Measurements from ENCODE around the gene KCNQ5.
"Not testable (repeated sequence)": the region's sequence is repeated elsewhere in the genome, so short reads cannot be mapped to it uniquely, and the experiment has no call there.

Gene KCNQ5

GRCh38 chr6:72966628-72967280 is 344.9 kb downstream of the KCNQ5 start:
- FAIRE-seq, result no peak

- FAIRE-seq, result no peak
Observed at GRCh38 chr6:72967329-72967728, 345.5 kb downstream of the KCNQ5 start.

- FAIRE-seq, result no peak
Observed at GRCh38 chr6:72968704-72969103, 346.8 kb downstream of the KCNQ5 start.

- no peak for FAIRE-seq
Observed at GRCh38 chr6:72969666-72970065, 347.8 kb downstream of the KCNQ5 start.

- FAIRE-seq, result no peak
Observed at GRCh38 chr6:72972579-72972978, 350.7 kb downstream of the KCNQ5 start.

- FAIRE-seq, result no peak
Observed at GRCh38 chr6:72974276-72974675, 352.4 kb downstream of the KCNQ5 start.

GRCh38 chr6:72975352-72975752 is 353.5 kb downstream of the KCNQ5 start:
- FAIRE-seq, result no peak

GRCh38 chr6:72976484-72976883 is 354.6 kb downstream of the KCNQ5 start:
- no peak for FAIRE-seq

- no peak for FAIRE-seq
Observed at GRCh38 chr6:72977114-72977513, 355.2 kb downstream of the KCNQ5 start.

- FAIRE-seq, result not testable (repeated sequence)
Observed at GRCh38 chr6:72978808-72979207, 356.9 kb downstream of the KCNQ5 start.

GRCh38 chr6:72984189-72984831 is 362.4 kb downstream of the KCNQ5 start:
- not testable (repeated sequence) for FAIRE-seq

GRCh38 chr6:72984981-72985665 is 363.3 kb downstream of the KCNQ5 start:
- no peak for FAIRE-seq

GRCh38 chr6:72987301-72987700 is 365.4 kb downstream of the KCNQ5 start:
- FAIRE-seq, result no peak

GRCh38 chr6:72999995-73000394 is 378.1 kb downstream of the KCNQ5 start:
- FAIRE-seq, result no peak

GRCh38 chr6:73000460-73000859 is 378.6 kb downstream of the KCNQ5 start:
- no peak for FAIRE-seq

GRCh38 chr6:73002588-73002987 is 380.7 kb downstream of the KCNQ5 start:
- FAIRE-seq, result no peak

GRCh38 chr6:73003302-73003701 is 381.4 kb downstream of the KCNQ5 start:
- FAIRE-seq, result no peak

GRCh38 chr6:73004231-73004630 is 382.4 kb downstream of the KCNQ5 start:
- FAIRE-seq, result no peak

- no peak for FAIRE-seq
Observed at GRCh38 chr6:73004861-73005260, 383.0 kb downstream of the KCNQ5 start.

- FAIRE-seq, result no peak
Observed at GRCh38 chr6:73006146-73006545, 384.3 kb downstream of the KCNQ5 start.

GRCh38 chr6:73011945-73012344 is 390.1 kb downstream of the KCNQ5 start:
- FAIRE-seq, result no peak

- no peak for FAIRE-seq
Observed at GRCh38 chr6:73017476-73017875, 395.6 kb downstream of the KCNQ5 start.

- no peak for FAIRE-seq
Observed at GRCh38 chr6:73024598-73024997, 402.7 kb downstream of the KCNQ5 start.

GRCh38 chr6:73027691-73028090 is 405.8 kb downstream of the KCNQ5 start:
- no peak for FAIRE-seq
